Activated CD4-positive, alpha-beta T cell treated with anti-CD3 and anti-CD28 coated beads, Interleukin-2, Interleukin-4, amounts not matched to agents 100 ng/mL and 50 ng/mL, durations not matched to agents 16 hours and 8 hours (primary cell): ENCODE measurements around the gene ADIPOR2.
"Not testable (repeated sequence)": the region's sequence is repeated elsewhere in the genome, so short reads cannot be mapped to it uniquely, and the experiment has no call there.

Source experiments
- DNase-seq: peaks from one replicate; pipeline ENCODE4 v3.0.0-alpha.2; 2020; ENCODE audit warnings: low spot score

Gene ADIPOR2

DNA sequence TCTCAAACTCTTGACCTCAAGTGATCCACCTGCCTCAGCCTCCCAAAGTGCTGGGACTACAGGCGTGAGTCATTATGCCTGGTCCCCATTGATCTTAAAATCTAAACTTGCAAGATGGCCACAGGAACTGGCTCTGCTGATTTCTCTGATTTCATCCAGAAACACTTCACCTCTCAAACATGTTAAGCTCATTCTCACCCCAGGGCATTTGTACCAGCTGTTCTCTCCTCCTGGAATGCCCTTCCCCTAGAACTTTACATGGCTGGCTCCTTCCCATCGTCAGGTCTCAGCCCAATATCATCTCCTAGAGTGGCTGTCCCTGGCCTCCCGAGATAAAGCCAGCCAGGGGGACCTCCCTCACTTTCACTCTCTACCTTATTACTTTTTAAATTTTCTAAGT lies 124.2 kb downstream of the ADIPOR2 start:
- DNase-seq, result no peak

GRCh38 chr12:1815814-1816729 lies 125.2 kb downstream of the ADIPOR2 start:
- no peak for DNase-seq

DNA sequence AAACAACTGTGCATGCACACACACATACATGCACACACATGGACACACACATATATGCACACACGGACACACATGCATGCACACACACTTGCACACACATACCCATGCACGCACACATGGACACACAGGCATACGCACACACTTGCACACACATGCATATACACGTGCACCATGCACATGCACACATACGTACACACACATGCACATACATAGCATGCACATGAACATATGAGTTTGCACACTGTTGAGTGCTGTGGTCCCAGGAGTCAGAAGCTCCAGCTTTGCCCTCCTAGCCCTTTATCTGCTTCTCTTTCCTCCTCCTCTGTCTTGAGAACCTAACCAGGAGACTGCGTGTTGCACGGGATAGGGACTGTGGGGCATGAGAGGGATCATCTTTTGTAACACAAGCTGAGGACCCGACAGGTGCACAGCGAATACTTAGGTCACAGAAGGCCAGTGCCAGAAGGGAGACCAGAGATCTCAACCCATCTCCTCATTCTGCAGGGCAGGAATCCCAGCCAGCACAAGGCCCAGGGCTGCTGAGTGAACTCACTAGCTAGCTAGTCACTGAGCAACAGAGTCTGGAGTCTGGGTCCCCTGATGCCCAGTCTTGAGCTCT lies 126.0 kb downstream of the ADIPOR2 start:
- DNase-seq, result no peak

- DNase-seq, result not testable (repeated sequence)
Measured at GRCh38 chr12:1817928-1818327, 127.1 kb downstream of the ADIPOR2 start.

- no peak for DNase-seq
Measured at GRCh38 chr12:1819050-1819449, 128.2 kb downstream of the ADIPOR2 start.

- no peak for DNase-seq
Measured at GRCh38 chr12:1819571-1819970, 128.7 kb downstream of the ADIPOR2 start.

DNA sequence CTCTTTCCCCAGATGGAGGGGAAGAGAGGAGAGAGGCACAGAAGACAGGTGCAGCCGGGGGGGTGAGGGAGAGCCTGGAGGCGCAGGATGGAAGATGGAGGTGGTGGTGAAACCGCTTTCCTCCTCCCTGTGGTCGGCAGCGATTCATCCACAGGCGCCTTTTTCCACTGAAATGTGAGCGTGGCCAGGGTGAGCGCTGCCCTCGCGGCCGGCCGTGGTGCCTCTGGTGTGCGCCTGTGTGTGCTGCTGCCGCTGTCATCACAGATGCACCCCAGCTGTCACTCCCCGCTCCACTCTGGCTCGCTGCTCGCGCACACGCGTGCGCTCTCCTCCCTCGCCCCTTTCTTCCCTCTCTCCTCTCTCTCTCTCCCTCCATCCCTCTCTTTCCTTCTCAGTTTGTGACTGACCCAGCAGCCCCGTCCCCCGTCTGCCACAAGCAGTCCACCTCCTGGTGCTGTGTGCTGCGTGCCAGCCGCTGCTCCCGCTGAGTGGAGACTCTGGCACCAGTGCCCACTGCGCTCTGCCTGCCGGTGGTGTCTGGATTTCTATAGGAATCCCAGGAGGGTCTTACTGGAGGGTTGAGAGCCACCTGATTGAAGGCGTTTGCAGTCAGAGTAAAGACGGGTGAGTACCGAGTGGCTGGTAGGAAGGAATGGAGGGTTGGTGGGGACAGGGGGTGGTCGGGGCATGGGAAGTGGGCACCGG lies 129.5 kb downstream of the ADIPOR2 start, which contains the start of gene LRTM2:
LRTM2 (plus strand) TSS at position 375 of the 705 bp plus-strand sequence. CDS start 7,584 bp downstream, outside the sequence.
- DNase-seq, result no peak

- DNase-seq, result no peak
Measured at GRCh38 chr12:1820896-1821291, 130.0 kb downstream of the ADIPOR2 start.

- no peak for DNase-seq
Measured at GRCh38 chr12:1821805-1822204, 130.9 kb downstream of the ADIPOR2 start.

GRCh38 chr12:1822699-1823098 lies 131.8 kb downstream of the ADIPOR2 start:
- no peak for DNase-seq

GRCh38 chr12:1823237-1823636 lies 132.4 kb downstream of the ADIPOR2 start:
- DNase-seq, result no peak

DNA sequence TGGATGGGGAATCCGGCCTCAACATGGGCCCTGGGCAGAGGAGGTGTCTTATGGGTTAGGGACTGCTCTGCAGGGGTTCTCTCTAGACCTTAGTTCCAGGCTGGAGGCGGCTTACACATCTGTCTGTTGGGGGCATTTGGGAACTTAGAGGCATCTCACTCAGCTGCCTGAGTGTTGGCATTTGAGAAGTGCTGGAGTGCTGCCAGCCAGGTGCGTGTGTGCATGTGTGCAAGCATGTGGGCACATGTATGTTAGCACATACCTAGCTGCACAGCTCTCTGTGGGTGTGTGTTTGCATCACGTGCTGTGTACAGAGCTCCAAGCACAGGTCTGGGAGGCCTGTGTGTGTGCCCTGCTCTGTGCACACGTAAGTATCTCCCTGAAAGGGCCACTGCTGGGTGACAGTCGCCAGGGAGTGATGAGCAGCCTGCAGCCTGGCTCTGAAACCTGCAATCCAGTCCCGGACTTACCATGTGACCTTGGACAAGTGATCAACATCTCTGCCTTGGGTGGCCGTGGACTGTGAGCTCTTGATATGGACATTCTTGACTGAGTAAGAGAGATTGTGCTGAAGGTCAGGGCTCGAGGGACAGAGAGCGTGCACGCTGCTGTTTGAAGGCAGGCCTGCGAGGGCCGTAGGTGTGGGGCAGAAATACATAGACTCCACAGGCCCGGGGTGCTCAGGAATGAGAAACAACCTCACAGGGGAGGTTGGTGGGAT lies 134.7 kb downstream of the ADIPOR2 start:
- no peak for DNase-seq

GRCh38 chr12:1826401-1826800 lies 135.5 kb downstream of the ADIPOR2 start:
- no peak for DNase-seq

GRCh38 chr12:1826867-1827705 lies 136.2 kb downstream of the ADIPOR2 start:
- no peak for DNase-seq

- no peak for DNase-seq
Measured at GRCh38 chr12:1827826-1828805, 137.2 kb downstream of the ADIPOR2 start.

DNA sequence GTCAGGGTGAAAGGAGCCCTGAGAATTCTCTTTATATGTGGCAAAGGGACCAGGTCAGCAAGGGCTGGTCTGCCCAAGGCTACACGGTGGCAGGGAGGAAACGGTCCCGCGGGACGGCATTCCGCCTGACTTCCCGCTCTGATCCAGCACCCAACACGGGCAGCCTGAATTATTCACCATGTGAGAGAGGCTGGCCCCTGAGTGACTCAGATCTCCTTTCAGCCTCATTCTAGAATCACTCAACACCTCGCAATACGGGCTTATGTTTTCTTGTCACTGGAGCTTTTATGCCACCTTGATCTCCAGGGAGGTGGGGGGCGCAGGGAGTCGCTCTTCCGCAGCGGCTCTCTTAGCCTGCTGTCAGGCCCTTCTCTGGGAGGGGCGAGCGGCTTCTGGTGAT lies 138.0 kb downstream of the ADIPOR2 start:
- DNase-seq, result no peak

DNA sequence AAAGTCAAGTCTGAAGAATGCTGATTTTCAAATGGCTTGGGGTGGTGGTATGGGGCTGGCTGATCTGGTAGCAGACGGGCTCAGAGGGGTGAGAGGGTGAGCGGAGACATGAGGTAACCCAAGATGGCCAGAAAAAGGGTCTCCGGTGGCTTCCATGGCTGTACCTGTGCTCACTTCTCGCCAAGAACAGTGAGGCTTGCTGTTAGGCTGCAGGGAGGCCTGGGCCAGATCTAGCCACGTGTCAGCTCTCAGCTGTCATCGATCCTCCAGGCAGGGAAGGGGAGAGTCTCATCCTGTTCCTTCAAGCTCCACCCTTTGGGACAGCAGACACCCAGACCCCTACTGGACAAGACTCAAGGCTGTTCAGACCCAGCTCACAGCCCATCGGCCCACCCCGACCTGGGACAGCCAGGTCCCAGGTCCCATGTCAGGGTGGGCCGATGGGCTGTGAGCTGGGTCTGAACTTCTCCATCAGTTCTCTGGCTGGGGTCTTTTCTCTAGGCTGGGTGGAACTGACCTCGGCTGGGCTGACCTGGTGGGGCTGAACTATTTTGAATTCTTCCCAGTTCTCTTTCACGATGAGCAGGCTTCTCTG lies 138.5 kb downstream of the ADIPOR2 start:
- DNase-seq, result no peak

DNA sequence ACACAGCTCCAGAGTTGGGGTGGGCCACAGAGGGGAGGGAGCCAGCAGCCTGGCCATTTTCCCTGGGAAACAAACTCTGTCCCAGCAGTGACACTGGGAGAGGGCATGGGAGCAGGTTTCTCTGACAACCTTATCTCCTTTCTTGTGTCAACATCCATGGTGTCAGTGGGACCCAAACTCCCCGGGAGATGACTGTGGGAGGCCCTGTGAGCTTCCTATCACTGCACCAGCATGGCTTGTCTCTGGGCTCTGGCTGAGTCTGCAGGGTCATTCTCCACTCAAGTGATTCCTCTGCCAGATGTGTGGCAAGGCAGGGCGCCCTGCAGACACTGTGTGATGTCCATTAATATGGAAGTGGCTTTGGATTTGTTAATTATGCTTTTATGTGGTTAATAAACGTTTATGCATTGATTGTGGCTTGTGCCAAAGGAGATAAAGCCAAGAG lies 139.6 kb downstream of the ADIPOR2 start:
- DNase-seq, result no peak
